Measurements from ENCODE around the gene HRH1.
A peak's percentile ranks its signal among the peaks of the same experiment; 100 is the strongest.

HRH1 gene

GRCh38 chr3:11154953-11155325 lies 646 bp downstream of the HRH1 start (continued):
- TF ChIP-seq ZNF292 (tag by site-specific recombination; IDR thresholded peaks at IDR 0.05; ENCODE audit: borderline replicate concordance, low read depth), result no peak
- peak; percentile 49; the same call in 1 of the 2 replicates for TF ChIP-seq ZBTB20 (tag by site-specific recombination; IDR thresholded peaks at IDR 0.05)
- TF ChIP-seq ZNF341 (tag by site-specific recombination; IDR thresholded peaks at IDR 0.05; ENCODE audit: low read depth), result peak; percentile 64
- TF ChIP-seq ZNF394 (tag by site-specific recombination; IDR thresholded peaks at IDR 0.05; ENCODE audit: borderline replicate concordance), result no peak
- no peak for TF ChIP-seq ZFP69B (tag by site-specific recombination; IDR thresholded peaks at IDR 0.05)
- no peak for TF ChIP-seq ZSCAN4 (tag by site-specific recombination; IDR thresholded peaks at IDR 0.05)
- no peak for TF ChIP-seq ZBTB1 (tag by site-specific recombination; IDR thresholded peaks at IDR 0.05)
- peak; percentile 54 for TF ChIP-seq ZNF335 (tag by site-specific recombination; conservative IDR thresholded peaks at IDR 0.05)
- TF ChIP-seq ZNF148 (tag by site-specific recombination; IDR thresholded peaks at IDR 0.05; ENCODE audit: borderline replicate concordance), result no peak
- no peak for TF ChIP-seq ZBTB21 (tag by site-specific recombination; IDR thresholded peaks at IDR 0.05)
- TF ChIP-seq SP3 (tag by site-specific recombination; IDR thresholded peaks at IDR 0.05), result peak; percentile 48

GRCh38 chr3:11155341-11156025 lies 1.2 kb downstream of the HRH1 start:
- H3K4me3 ChIP-seq (ENCODE audit: low read depth, low read length), result peak overlapping the region; percentile 48
- ChIA-PET CTCF (interaction anchor here (0.6 to 4.5 kb wide), 30 partner anchors 10 to 1463 kb away, joined by 3 to 32 read pairs (median 4); no protein-coding TSS in a partner anchor), POLR2A (interaction anchor here (0.6 to 1.0 kb wide), 2 partner anchors 19 to 339 kb away, joined by 3 read pairs; partner anchors contain the start of gene SLC6A11)
- H3K9me3 ChIP-seq (ENCODE audit: control insufficient read depth, insufficient read depth, low read depth, low read length), result no peaks in the 10 kb centered on the region
- H3K27ac ChIP-seq (ENCODE audit: extremely low read depth, low read depth, low read length), result no peak overlapping the region
- H3K4me1 ChIP-seq (ENCODE audit: control insufficient read depth, insufficient read depth, low read length), result peaks cover 5% of the 10 kb centered on the region
- H3K36me3 ChIP-seq (ENCODE audit: control insufficient read depth in 2 of 2, insufficient read depth in 1 of 2, low read length in 2 of 2), result no peaks in the 10 kb centered on the region
- TF ChIP-seq ZNF830 (tag by site-specific recombination; IDR thresholded peaks at IDR 0.05; ENCODE audit: low read depth), result no peak
- no peak for TF ChIP-seq ZFP69B (tag by site-specific recombination; IDR thresholded peaks at IDR 0.05)
- no peak for TF ChIP-seq ZNF585B (tag by site-specific recombination; IDR thresholded peaks at IDR 0.05)
- TF ChIP-seq HOXA7 (CRISPR knock-in tag; IDR thresholded peaks at IDR 0.05; ENCODE audit: borderline replicate concordance), result no peak
- TF ChIP-seq ZNF654 (tag by site-specific recombination; IDR thresholded peaks at IDR 0.05; ENCODE audit: low read depth), result peak; percentile 39
- no peak for TF ChIP-seq YY2 (tag by site-specific recombination; IDR thresholded peaks at IDR 0.05)
- TF ChIP-seq ZSCAN30 (tag by site-specific recombination; IDR thresholded peaks at IDR 0.05), result 0 out of 2 replicates have a peak, but pooled peaks have one; percentile 25
- TF ChIP-seq ZNF211 (tag by site-specific recombination; IDR thresholded peaks at IDR 0.05; ENCODE audit: low read depth), result no peak
- TF ChIP-seq ZNF280C (tag by site-specific recombination; IDR thresholded peaks at IDR 0.05), result no peak
- TF ChIP-seq ZNF398 (tag by site-specific recombination; IDR thresholded peaks at IDR 0.05), result no peak
- no peak for TF ChIP-seq ZNF600 (tag by site-specific recombination; IDR thresholded peaks at IDR 0.05)
- no peak for TF ChIP-seq ZNF239 (tag by site-specific recombination; IDR thresholded peaks at IDR 0.05)
- TF ChIP-seq ZNF2 (tag by site-specific recombination; IDR thresholded peaks at IDR 0.05), result peak; percentile 70; the same call in 1 of the 2 replicates
- TF ChIP-seq ZNF292 (tag by site-specific recombination; IDR thresholded peaks at IDR 0.05; ENCODE audit: borderline replicate concordance, low read depth), result no peak
- TF ChIP-seq REST (tag by site-specific recombination; IDR thresholded peaks at IDR 0.05), result no peak

Measured in HEK293 (cell line).